ENCODE measurements around the gene ZNF497.

DNA sequence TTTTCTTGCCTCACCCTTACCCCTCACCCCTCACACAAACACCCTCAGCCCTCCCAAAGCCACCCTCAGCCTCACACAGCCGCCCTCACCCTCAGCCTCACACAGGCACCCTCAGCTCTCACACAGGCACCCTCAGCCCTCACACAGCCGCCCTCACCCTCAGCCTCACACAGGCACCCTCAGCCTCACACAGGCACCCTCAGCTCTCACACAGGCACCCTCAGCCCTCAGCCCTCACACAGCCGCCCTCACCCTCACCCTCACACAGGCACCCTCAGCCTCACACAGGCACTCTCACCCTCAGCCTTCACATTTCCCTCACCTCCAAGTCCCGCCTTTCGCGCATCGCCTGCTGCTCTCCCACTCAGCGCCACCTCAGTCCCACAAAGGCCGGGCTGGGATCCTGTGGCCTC, 36.0 kb downstream of the ZNF497 start:
- TF ChIP-seq, protein P1, sequence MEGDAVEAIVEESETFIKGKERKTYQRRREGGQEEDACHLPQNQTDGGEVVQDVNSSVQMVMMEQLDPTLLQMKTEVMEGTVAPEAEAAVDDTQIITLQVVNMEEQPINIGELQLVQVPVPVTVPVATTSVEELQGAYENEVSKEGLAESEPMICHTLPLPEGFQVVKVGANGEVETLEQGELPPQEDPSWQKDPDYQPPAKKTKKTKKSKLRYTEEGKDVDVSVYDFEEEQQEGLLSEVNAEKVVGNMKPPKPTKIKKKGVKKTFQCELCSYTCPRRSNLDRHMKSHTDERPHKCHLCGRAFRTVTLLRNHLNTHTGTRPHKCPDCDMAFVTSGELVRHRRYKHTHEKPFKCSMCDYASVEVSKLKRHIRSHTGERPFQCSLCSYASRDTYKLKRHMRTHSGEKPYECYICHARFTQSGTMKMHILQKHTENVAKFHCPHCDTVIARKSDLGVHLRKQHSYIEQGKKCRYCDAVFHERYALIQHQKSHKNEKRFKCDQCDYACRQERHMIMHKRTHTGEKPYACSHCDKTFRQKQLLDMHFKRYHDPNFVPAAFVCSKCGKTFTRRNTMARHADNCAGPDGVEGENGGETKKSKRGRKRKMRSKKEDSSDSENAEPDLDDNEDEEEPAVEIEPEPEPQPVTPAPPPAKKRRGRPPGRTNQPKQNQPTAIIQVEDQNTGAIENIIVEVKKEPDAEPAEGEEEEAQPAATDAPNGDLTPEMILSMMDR (IDR thresholded peaks at IDR 0.05): no peak
- TF ChIP-seq POLR2A (IDR thresholded peaks at IDR 0.05): no peak

Measured in lower leg skin (tissue), 3 donors.